GM18951 (cell line): ENCODE data around the gene SPACA5B.
"Not testable (repeated sequence)": the region's sequence is repeated elsewhere in the genome, so short reads cannot be mapped to it uniquely, and the experiment has no call there.

Experiments
- POLR2A ChIP-seq: IDR thresholded peaks from 4 replicates; pipeline ENCODE4 v1.6.1; 2011; ENCODE audit warnings: mild to moderate bottlenecking; ENCODE audit not compliant: insufficient read length, insufficient read depth; ENCODE audit errors: extremely low read depth
- in situ Hi-C: fragments of 300-500 bp; cut with MboI; formaldehyde crosslinking; loops from one replicate; pipeline ENCODE4 v1.12.0; 2022; ENCODE audit warnings: low sequenced_read_pairs, mixed read lengths, inconsistent platforms; ENCODE audit not compliant: unreplicated experiment

The SPACA5B gene

DNA sequence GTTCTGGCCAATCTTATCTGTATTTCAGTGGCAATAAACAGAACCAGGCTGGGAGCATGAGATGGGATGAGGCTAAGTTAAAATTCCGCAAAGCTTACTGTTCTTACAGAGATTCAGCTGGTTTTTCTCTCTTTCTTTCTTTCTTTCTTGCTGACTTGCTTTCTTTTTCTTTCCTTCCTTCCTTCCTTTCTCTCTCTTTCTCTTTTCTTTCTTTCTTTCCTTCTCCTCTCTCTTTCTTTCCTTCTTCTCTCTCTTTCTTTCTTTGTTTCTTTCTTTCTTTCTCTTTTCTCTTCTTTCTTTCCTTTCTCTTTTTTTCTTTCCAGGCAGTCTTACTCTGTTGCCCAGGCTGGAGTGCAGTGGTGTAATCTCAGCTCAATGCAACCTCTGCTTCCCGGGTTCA is 24.4 kb downstream of the SPACA5B start:
- in situ Hi-C loops: no loop called here
- TF ChIP-seq POLR2A: no peak

DNA sequence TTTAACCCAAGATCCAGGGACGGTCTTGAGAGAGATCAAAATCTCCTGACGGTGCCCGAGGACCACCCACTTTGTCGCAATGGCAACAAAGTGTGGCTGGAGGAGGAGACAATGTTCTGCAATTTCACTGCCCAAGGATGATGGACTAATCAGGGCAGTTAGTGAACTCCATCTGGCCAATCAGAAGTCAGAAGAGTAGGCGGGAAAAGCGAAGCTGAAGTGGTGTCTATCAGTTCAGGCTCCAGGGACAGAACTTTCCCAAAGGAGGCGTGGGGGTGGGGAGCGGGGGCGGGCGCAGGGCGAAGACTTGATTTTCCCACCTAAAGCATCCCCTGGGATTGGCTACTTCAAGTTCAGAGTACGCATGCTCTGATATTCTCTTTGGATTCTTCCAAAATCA is 25.6 kb downstream of the SPACA5B start:
- TF ChIP-seq POLR2A: no peak
- in situ Hi-C loops: no loop called here

DNA sequence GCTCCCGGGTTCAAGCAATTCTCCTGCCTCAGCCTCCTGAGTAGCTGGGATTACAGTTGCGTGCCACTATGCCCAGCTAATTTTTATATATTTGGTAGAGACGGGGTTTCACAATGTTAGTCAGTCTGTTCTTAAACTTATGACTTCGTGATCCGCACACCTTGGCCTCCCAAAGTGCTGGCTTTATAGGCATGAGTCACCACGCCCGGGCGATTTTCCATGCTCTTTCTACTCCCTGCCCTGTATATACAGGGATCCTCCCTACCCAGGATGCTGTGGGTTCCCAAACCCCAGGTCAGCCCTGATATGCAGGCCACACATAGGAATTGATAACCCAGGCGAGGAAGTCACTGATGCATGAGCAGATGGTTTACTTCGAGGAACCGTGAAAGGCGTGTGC is 34.8 kb downstream of the SPACA5B start:
- in situ Hi-C loops: no loop called here
- no peak for TF ChIP-seq POLR2A

DNA sequence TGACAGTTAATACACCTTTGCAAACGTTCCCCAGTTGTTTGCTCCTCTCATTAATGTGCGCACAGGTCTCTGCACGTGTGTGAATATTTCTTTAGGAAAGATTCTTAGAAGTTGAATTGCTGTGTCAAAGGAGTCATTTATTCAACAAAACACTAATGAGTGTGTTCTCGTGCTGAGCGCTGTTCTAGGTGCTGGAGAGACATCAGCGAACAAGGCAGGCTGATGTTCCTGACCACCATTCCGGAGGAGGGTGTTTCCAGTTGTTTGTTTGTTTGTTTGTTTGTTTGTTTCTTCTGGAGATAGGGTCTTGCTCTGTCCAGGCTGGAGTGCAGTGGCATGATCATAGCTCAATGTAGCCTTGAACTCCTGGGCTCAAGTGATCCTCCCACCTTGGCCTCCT is 35.9 kb downstream of the SPACA5B start:
- in situ Hi-C loops: not testable (repeated sequence)

DNA sequence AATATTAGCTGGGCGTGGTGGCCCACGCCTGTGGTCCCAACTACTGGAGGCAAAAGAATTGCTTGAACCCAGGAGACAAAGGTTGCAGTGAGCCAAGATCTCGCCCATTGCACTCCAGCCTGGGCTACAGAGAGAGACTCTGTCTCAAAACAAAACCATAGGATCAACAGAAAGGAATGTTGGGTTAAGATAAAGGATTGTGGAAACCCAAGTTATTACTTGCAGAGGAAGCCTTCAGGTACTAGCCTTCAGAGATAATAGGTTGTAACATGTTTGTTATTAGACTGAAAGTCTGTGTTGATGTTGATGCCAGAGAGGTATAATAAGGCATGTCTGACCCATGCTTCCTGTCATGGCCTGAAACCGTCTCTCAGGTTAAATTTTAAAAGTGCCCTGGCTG is 49.3 kb downstream of the SPACA5B start:
- in situ Hi-C loops: no loop called here
- no peak for TF ChIP-seq POLR2A

DNA sequence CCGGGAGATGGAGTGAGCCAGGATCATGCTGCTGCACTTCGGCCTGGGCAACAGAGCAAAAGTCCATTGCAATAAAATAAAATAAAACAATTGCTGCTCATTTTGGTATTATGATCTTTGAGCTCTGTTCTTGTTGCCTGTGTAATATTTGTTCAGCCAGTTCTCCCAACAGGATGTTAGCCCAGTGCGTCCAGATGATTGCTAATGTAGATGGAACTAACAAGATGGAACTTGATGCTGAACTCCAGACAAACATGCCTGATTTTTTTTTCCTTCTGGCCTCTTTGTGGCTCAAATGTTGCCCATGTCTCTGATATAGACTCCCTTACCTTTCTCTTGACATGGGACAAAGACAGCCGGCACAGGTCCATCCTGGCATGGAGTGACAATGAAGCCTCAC is 50.4 kb downstream of the SPACA5B start:
- TF ChIP-seq POLR2A: no peak
- in situ Hi-C loops: no loop called here

DNA sequence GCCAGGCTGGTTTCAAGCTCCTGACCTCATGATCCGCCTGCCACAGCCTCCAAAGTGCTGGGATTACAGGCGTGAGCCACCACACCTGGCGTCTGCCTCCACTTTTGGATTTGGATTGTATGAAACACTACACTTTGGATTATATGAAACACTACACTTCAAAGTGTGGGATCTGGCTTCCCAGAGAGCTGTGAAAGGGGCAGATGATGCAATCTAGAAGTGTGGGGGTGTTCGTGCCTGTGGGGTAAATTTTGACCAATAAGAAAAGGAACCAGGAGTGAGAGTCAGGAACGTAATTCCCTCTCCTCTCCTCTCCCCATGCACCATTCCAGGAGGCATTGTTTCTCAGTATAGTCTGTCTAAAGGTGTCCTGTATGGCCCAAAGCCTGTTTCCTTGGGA is 51.5 kb downstream of the SPACA5B start:
- in situ Hi-C loops: not testable (repeated sequence)
